Hepatocyte (in vitro differentiated cells): ENCODE measurements around the gene MYH11. TPM values are rescaled to one million over a fixed set of nuclear protein-coding genes. Genes with fewer than 3 reads are reported as not detected.

ENCODE experiments used
- DNase-seq: peaks from one replicate; pipeline ENCODE4 v3.0.0-alpha.2; 2016; ENCODE audit warnings: low spot score
- H2AFZ ChIP-seq: fragments of 200-600 bp; sonication (generic); 2 replicates; pipeline ENCODE4 v1.6.0; 2016; ENCODE audit warnings: antibody characterized with exemption, mild to moderate bottlenecking
- H3K27ac ChIP-seq: fragments of 200-600 bp; sonication (generic); 2 replicates; pipeline ENCODE4 v1.5.1; 2016; ENCODE audit warnings: mild to moderate bottlenecking
- H3K27me3 ChIP-seq: fragments of 200-600 bp; sonication (generic); 2 replicates; pipeline ENCODE4 v1.6.1; 2016
- H3K36me3 ChIP-seq: fragments of 200-600 bp; sonication (generic); replicated peaks from 2 replicates; pipeline ENCODE4 v1.5.1; 2016; ENCODE audit warnings: low read depth; ENCODE audit not compliant: insufficient read depth
- H3K4me1 ChIP-seq: fragments of 200-600 bp; sonication (generic); 2 replicates; pipeline ENCODE4 v1.5.1; 2016; ENCODE audit warnings: mild to moderate bottlenecking, moderate library complexity; ENCODE audit not compliant: insufficient read depth
- H3K4me2 ChIP-seq: fragments of 200-600 bp; sonication (generic); 2 replicates; pipeline ENCODE4 v1.6.0; 2016
- H3K4me3 ChIP-seq: fragments of 200-600 bp; sonication (generic); 2 replicates; pipeline ENCODE4 v1.5.1; 2016; ENCODE audit warnings: mild to moderate bottlenecking
- H3K79me2 ChIP-seq: fragments of 200-600 bp; sonication (generic); 2 replicates; pipeline ENCODE4 v1.6.0; 2017; ENCODE audit warnings: mild to moderate bottlenecking
- H3K9me2 ChIP-seq: fragments of 200-600 bp; sonication (generic); replicated peaks from 2 replicates; pipeline ENCODE4 v1.6.0; 2017; ENCODE audit warnings: mild to moderate bottlenecking; ENCODE audit not compliant: insufficient read depth
- H3K9me3 ChIP-seq: fragments of 200-600 bp; sonication (generic); 2 replicates; pipeline ENCODE4 v1.5.1; 2016; ENCODE audit warnings: low read depth, mild to moderate bottlenecking
- H4K20me1 ChIP-seq: fragments of 200-600 bp; sonication (generic); 2 replicates; pipeline ENCODE4 v1.6.0; 2016; ENCODE audit warnings: mild to moderate bottlenecking; ENCODE audit not compliant: insufficient read depth, poor library complexity, severe bottlenecking
- CTCF ChIP-seq: fragments of 200-600 bp; sonication (generic); IDR thresholded peaks from 2 replicates; pipeline ENCODE4 v1.5.1; 2016; ENCODE audit warnings: antibody characterized with exemption, mild to moderate bottlenecking; ENCODE audit not compliant: poor library complexity
- EZH2 ChIP-seq: fragments of 200-600 bp; sonication (generic); IDR thresholded peaks from 2 replicates; pipeline ENCODE4 v1.6.1; 2016; ENCODE audit warnings: antibody characterized with exemption, mild to moderate bottlenecking, borderline replicate concordance
- EZH2phosphoT487 ChIP-seq: fragments of 200-600 bp; sonication (generic); IDR thresholded peaks from one replicate; pipeline ENCODE4 v1.6.1; 2018; ENCODE audit warnings: antibody characterized with exemption, mild to moderate bottlenecking, low read depth, moderate library complexity; ENCODE audit not compliant: unreplicated experiment, severe bottlenecking
- WGBS: methylation state at CpG from one replicate; pipeline ENCODE4 v1.1.6; 2016; ENCODE audit warnings: low lambda C conversion rate; ENCODE audit errors: missing lambda C conversion rate; 5-methylcytosine and 5-hydroxymethylcytosine counted together
- polyA plus RNA-seq: library from polyadenylated mRNA; unstranded; fragments of >200 nt; fragmentation: Nextera tagmentation; extraction: Ambion mirVana; gene quantifications from 2 replicates; pipeline ENCODE4 v1.2.1, GENCODE V29; 2016
- total RNA-seq: library from RNA; depleted of rRNA; stranded (reverse); fragments of >200 nt; gene quantifications from 2 replicates; pipeline ENCODE4 v1.2.3, GENCODE V29; 2014

The MYH11 gene
- total and polyA plus RNA-seq, 2 experiments from 2014 or later: 0.59 to 5.9 TPM

DNA sequence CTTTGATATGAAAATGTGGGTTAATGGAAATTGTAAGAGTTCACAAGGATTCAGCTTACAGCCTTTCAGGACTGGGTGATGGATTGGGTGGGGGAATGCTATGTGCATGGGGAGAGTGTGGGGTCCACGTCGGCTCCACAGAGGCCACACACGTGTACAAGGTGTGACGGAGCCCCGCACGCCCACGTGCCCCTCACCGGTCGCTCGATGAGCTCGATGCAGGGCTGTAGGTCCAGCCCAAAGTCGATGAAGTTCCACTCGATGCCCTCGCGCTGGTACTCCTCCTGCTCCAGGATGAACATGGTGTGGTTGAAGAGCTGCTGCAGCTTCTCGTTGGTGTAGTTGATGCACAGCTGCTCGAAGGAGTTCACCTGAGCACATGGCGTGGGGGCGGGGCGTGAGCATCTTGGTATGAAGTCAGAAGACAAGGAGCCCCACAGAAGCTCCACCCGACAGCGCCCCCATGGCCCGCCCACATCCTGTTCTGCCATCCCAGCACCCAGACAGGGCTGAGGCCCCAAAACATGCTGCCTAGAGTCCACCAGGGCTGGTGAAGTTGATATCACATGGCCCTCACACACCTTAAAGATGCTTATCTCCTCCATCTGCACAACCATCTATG is 99.1 kb downstream of the MYH11 start:
- no peak overlapping the region for H3K27ac ChIP-seq
- DNase-seq: no peak
- peaks cover 6% of the 10 kb centered on the region for H3K27me3 ChIP-seq
- TF ChIP-seq CTCF: no peak
- no peak for TF ChIP-seq EZH2phosphoT487
- TF ChIP-seq EZH2: no peak
- H2AFZ ChIP-seq: no peak overlapping the region
- no peak overlapping the region for H3K4me2 ChIP-seq
- H3K9me3 ChIP-seq: no peaks in the 10 kb centered on the region
- H3K4me3 ChIP-seq: no peak overlapping the region
- H3K36me3 ChIP-seq: no peaks in the 10 kb centered on the region
- no peaks in the 10 kb centered on the region for H4K20me1 ChIP-seq
- no peaks in the 10 kb centered on the region for H3K9me2 ChIP-seq
- no peaks in the 10 kb centered on the region for H3K79me2 ChIP-seq
- WGBS: 94% methylated on average over 23 of the region's 23 CpGs
- no peaks in the 10 kb centered on the region for H3K4me1 ChIP-seq

GRCh38 chr16:15757077-15757386 is 99.8 kb downstream of the MYH11 start:
- peak overlapping the region; percentile 51 for H3K4me2 ChIP-seq

DNA sequence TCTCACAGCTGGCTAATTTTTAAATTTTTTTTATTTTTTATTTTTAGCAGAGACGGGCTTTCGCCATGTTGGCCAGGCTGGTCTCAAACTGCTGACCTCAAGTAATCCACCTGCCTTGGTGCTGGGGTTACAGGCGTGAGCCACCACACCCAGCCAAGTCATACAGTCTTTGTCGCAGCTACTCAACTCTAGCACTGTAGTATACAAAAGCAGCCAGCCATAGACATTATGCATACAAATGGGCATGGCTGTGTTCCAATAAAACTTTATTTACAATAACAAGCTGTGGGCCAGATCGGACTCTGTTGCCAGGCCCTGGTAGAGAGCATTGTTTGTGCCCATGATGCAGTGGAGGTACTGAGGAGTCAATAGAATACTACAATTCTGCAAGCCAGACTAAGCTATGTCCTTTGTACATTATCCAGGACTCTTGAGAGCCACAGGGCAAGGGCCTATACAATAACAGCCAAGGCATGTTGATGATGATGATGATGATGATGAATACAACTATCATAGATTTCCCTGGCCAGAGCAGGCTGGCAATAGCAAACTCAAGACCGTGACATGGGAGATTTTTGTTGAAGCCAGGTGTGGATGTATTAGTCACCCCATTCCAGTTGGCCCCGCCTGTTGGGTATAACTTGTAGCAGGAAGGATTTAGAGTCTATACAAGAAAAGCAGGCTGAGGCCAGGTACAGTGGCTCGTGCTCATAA is 101.8 kb downstream of the MYH11 start:
- WGBS: 96% methylated on average over 8 of the region's 8 CpGs
- no peak for DNase-seq
- Histone ChIP-seq H3K4me2 (no peak overlapping the region), H3K27me3 (peaks cover 3% of the 10 kb centered on the region), H3K36me3 (no peaks in the 10 kb centered on the region), H3K4me3 (no peak overlapping the region), H4K20me1 (no peaks in the 10 kb centered on the region), H3K9me2 (no peaks in the 10 kb centered on the region), H3K27ac (no peak overlapping the region), H3K4me1 (no peaks in the 10 kb centered on the region), H2AFZ (no peak overlapping the region), H3K9me3 (no peaks in the 10 kb centered on the region), H3K79me2 (no peaks in the 10 kb centered on the region)
- TF ChIP-seq EZH2phosphoT487: no peak
- no peak for TF ChIP-seq CTCF
- no peak for TF ChIP-seq EZH2

More at GRCh38 chr16:15757077-15757386, 99.8 kb downstream of the MYH11 start:
- Histone ChIP-seq H4K20me1 (no peaks in the 10 kb centered on the region), H3K27ac (no peak overlapping the region), H3K4me3 (no peak overlapping the region), H3K36me3 (no peaks in the 10 kb centered on the region), H2AFZ (no peak overlapping the region), H3K4me1 (no peaks in the 10 kb centered on the region), H3K27me3 (peaks cover 3% of the 10 kb centered on the region), H3K9me3 (no peaks in the 10 kb centered on the region), H3K9me2 (no peaks in the 10 kb centered on the region), H3K79me2 (no peaks in the 10 kb centered on the region)
- 72% methylated on average over 10 of the region's 10 CpGs for WGBS
- TF ChIP-seq EZH2phosphoT487 (no peak), EZH2 (no peak), CTCF (no peak)
- DNase-seq: no peak
